Prostate gland (tissue), 2 donors: ENCODE data around the gene CPT1B. TPM values are rescaled to one million over a fixed set of nuclear protein-coding genes. Genes with fewer than 3 reads are reported as not detected.
"Not testable (repeated sequence)": the region's sequence is repeated elsewhere in the genome, so short reads cannot be mapped to it uniquely, and the experiment has no call there.

Experiments
- DNase-seq: peaks from one replicate; pipeline ENCODE4 v3.0.0-alpha.2; 2019; ENCODE audit warnings: low spot score
- H3K27ac ChIP-seq, 2 donors: fragments of 200-600 bp; sonication (generic); 2 replicates each; pipeline ENCODE4 v1.5.1; 2017 to 2019
- H3K27me3 ChIP-seq: fragments of 200-600 bp; sonication (generic); replicated peaks from 2 replicates; pipeline ENCODE4 v1.5.1; 2019; ENCODE audit not compliant: insufficient read depth
- H3K36me3 ChIP-seq, 2 donors: fragments of 200-600 bp; sonication (generic); 1 replicate in 1 of 2; 2 replicates in 1 of 2; pipeline versions ENCODE4 v1.5.1 to v1.8.1; 2017 to 2019
- H3K4me1 ChIP-seq: fragments of 200-600 bp; sonication (generic); replicated peaks from 2 replicates; pipeline ENCODE4 v1.5.1; 2019
- H3K4me3 ChIP-seq, 2 donors: fragments of 200-600 bp; sonication (generic); 2 replicates each; pipeline ENCODE4 v1.5.1; 2017 to 2019
- H3K9me3 ChIP-seq: fragments of 200-600 bp; sonication (generic); 2 replicates; pipeline ENCODE4 v1.5.1; 2017
- POLR2A ChIP-seq: fragments of 450-650 bp; IDR thresholded peaks from one replicate; pipeline ENCODE4 v1.6.1; 2016; ENCODE audit warnings: antibody characterized with exemption, mild to moderate bottlenecking
- POLR2AphosphoS5 ChIP-seq: sonication (generic); formaldehyde crosslinking; IDR thresholded peaks from one replicate; pipeline ENCODE4 v1.6.1; 2017; ENCODE audit warnings: antibody characterized with exemption
- whole genome bisulfite sequencing: methylation state at CpG from one replicate; pipeline ENCODE4 v1.1.5; 2018; 5-methylcytosine and 5-hydroxymethylcytosine counted together
- intact Hi-C: fragments of 100-400 bp; cut with DNase I; formaldehyde crosslinking; loops from one replicate; pipeline ENCODE4 v1.14.2; 2022
- total RNA-seq, 2 donors: library from RNA; depleted of rRNA; stranded (reverse); fragments of >200 nt; gene quantifications; one replicate each; pipeline ENCODE4 v1.1.0, GENCODE V29; 2016
- TF ChIP-seq, protein P1 (sequence below), 4 experiments: fragments of 200-600 bp in 2 of 4; fragments of 450-650 bp in 2 of 4; sonication (generic) in 2 of 4; IDR thresholded peaks; 1 replicate in 3 of 4; 2 replicates in 1 of 4; pipeline ENCODE4 v1.5.1; 2016 to 2019; ENCODE audit warnings: antibody characterized with exemption in 4 of 4, mild to moderate bottlenecking in 2 of 4, moderate library complexity in 2 of 4

Gene CPT1B
- total RNA-seq, 2 donors from 2014 or later, result 13.1 to 31.4 TPM

DNA sequence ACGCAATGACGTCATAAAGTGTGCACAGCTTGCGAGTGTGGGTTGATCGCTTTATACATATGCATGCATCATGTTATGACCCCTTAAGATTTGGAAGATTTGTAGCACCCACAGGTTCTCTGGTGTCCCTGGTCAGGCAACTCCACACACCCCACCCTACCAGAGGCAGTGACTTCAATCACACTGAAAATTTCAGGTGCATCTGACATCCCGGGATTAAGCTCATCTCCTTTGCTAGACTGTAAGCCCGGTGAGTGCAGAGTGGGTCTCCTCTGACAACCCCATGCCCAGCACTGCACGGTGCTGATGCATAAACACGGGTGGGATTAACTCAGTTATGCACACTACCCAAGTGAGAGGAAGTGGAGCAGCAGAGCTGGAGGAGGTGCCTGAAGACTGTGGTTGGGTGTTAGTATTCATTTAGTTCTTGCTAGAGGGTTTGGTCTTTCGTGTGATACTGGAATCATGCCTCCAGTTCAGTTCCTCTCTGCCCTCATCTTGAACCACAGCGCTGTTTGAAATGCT lies 43.2 kb upstream of the CPT1B start:
- no peak for TF ChIP-seq POLR2AphosphoS5
- TF ChIP-seq, protein P1, sequence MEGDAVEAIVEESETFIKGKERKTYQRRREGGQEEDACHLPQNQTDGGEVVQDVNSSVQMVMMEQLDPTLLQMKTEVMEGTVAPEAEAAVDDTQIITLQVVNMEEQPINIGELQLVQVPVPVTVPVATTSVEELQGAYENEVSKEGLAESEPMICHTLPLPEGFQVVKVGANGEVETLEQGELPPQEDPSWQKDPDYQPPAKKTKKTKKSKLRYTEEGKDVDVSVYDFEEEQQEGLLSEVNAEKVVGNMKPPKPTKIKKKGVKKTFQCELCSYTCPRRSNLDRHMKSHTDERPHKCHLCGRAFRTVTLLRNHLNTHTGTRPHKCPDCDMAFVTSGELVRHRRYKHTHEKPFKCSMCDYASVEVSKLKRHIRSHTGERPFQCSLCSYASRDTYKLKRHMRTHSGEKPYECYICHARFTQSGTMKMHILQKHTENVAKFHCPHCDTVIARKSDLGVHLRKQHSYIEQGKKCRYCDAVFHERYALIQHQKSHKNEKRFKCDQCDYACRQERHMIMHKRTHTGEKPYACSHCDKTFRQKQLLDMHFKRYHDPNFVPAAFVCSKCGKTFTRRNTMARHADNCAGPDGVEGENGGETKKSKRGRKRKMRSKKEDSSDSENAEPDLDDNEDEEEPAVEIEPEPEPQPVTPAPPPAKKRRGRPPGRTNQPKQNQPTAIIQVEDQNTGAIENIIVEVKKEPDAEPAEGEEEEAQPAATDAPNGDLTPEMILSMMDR (IDR thresholded peaks at IDR 0.05), result no peak
- TF ChIP-seq POLR2A, result no peak
- no peak for DNase-seq
- no peaks in the 10 kb centered on the region for H3K27me3 ChIP-seq
- WGBS, result 23% methylated on average over 10 of the region's 10 CpGs
- H3K27ac ChIP-seq, result peak overlapping the region; percentile 78 to 83
- H3K36me3 ChIP-seq, result no peaks in the 10 kb centered on the region
- no peaks in the 10 kb centered on the region for H3K9me3 ChIP-seq
- intact Hi-C loops, result no loop called here
- peaks cover 6% of the 10 kb centered on the region for H3K4me1 ChIP-seq
- H3K4me3 ChIP-seq, result peak overlapping the region in 1 of 2 donors; percentile 14

DNA sequence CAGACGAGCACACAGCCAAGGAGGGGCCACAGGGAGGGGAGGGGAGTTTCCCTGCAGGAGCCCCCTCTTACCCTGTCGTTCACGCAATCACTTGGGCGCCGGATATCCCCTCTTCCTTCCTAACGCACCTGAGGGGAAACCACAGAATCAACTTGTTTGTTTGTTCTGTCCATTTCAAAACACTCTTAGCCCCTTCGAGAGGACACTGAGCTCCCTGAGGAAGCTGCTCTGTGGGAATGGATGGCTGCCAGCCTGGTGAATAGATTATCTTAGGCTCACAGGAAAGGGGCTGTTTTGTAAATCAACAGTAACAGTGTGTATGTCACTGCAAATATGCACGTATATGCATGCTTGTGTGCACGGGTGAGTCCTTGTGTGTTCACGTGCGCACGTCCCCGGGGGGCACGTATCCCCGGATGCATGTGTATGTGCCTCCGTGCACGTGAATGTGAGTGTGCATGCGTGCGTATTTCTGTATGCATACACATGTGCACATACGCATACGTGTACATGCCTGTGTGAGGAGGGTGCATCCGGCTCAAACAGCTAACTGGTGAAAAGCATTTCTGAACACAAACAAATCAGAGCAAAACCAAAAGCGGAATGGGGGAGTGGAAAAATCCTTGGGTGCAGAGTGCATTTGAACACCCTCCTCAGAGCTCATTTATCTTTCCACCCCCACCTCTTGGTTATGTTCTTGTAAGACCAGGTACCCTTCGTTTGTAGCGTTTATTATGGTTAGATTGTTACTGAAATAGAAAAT lies 42.5 kb upstream of the CPT1B start:
- H3K36me3 ChIP-seq, result no peaks in the 10 kb centered on the region
- peaks cover 6% of the 10 kb centered on the region for H3K4me1 ChIP-seq
- DNase-seq, result peak; percentile 72
- peak overlapping the region; percentile 2 to 18 for H3K4me3 ChIP-seq
- peak overlapping the region; percentile 78 to 83 for H3K27ac ChIP-seq
- H3K27me3 ChIP-seq, result no peaks in the 10 kb centered on the region
- intact Hi-C loops, result no loop called here
- 16% methylated on average over 25 of the region's 25 CpGs for WGBS
- no peaks in the 10 kb centered on the region for H3K9me3 ChIP-seq
- TF ChIP-seq, protein P1 (IDR thresholded peaks at IDR 0.05), result peak in 2 of 4 experiments; percentile 60 to 76
- TF ChIP-seq POLR2A, result no peak
- TF ChIP-seq POLR2AphosphoS5, result no peak

DNA sequence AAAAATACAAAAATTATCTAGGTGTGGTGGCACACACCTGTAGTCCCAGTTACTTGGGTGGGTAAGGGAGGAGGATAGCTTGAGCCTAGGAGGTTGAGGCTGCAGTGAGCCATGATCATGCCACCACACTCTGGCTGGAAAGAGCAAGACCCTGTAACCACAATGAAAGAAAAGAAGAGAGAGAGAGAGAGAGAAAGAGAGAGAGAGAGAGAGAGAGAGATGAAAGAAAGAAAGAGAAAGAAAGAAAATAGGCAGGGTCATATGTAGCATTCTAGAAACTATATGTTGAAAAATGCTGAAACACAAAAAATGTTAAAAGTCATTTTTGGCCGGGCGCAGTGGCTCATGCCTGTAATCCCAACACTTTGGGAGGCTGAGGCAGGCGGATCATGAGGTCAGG lies 36.1 kb upstream of the CPT1B start:
- H3K27ac ChIP-seq, DNase-seq, H3K36me3 ChIP-seq, H3K4me1 ChIP-seq, H3K4me3 ChIP-seq, H3K27me3 ChIP-seq, H3K9me3 ChIP-seq, intact Hi-C loops: not testable (repeated sequence)
- 91% methylated on average over 3 of the region's 3 CpGs for WGBS

- peak; percentile 49 for DNase-seq
- Histone ChIP-seq H3K4me1 (no peaks in the 10 kb centered on the region), H3K27ac (no peak overlapping the region), H3K36me3 (no peaks in the 10 kb centered on the region), H3K4me3 (no peak overlapping the region), H3K27me3 (no peaks in the 10 kb centered on the region), H3K9me3 (no peaks in the 10 kb centered on the region)
- intact Hi-C loops, result no loop called here
- TF ChIP-seq POLR2A (no peak), POLR2AphosphoS5 (no peak)
- TF ChIP-seq, protein P1 (IDR thresholded peaks at IDR 0.05), result no peak
- 64% methylated on average over 22 of the region's 22 CpGs for WGBS
Measured at GRCh38 chr22:50613291-50613981, 35.2 kb upstream of the CPT1B start.

GRCh38 chr22:50612528-50613221 lies 34.4 kb upstream of the CPT1B start:
- Histone ChIP-seq H3K4me1 (no peaks in the 10 kb centered on the region), H3K4me3 (no peak overlapping the region), H3K27me3 (no peaks in the 10 kb centered on the region), H3K36me3 (no peaks in the 10 kb centered on the region), H3K9me3 (no peaks in the 10 kb centered on the region), H3K27ac (no peak overlapping the region)
- TF ChIP-seq, protein P1 (IDR thresholded peaks at IDR 0.05), result no peak
- TF ChIP-seq POLR2AphosphoS5 (no peak), POLR2A (no peak)
- intact Hi-C loops, result no loop called here
- DNase-seq, result no peak
- WGBS, result 33% methylated on average over 25 of the region's 31 CpGs
